ENCODE measurements around the gene SLC6A13. TPM values are rescaled to one million over a fixed set of nuclear protein-coding genes. Genes with fewer than 3 reads are reported as not detected.
A peak's percentile ranks its signal among the peaks of the same experiment; 100 is the strongest.

The SLC6A13 gene
- total RNA-seq, 1 experiment from 2014 or later, result not detected

DNA sequence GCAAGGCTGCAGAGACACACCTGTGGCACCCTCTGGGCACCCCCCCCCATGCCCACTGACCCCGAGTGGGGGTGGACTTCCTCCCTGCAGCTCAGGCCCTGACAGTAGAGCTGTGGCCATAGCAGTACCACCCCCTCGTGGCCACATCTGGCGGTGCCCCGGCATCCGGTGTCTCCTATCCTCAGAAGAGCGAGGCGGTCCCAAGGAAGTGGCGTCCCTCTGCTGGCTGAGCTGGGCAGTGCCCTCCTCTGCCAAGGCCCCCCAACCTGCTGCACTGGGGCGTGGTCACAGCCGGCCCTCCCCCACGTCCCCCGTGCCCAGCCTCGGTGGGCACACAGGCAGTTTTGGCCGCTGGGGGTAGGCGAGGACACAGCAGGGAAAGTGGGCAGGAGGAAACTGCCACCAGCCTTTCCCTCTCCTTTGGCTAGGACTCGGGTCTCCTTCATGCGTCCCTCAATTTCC is 42.7 kb downstream of the SLC6A13 start:
- Histone ChIP-seq H3K27ac (ENCODE audit: insufficient read length, low read depth, low read length) (no peak overlapping the region), H2BK15ac (ENCODE audit: low read depth, low read length) (no peak overlapping the region), H2BK12ac (ENCODE audit: insufficient read length, low read depth, low read length) (no peak overlapping the region), H3K79me2 (ENCODE audit: insufficient read depth, low read length) (no peaks in the 10 kb centered on the region), H3K4me1 (ENCODE audit: insufficient read depth, low read length) (no peaks in the 10 kb centered on the region), H3K9me3 (ENCODE audit: control insufficient read depth, low read depth, low read length) (no peaks in the 10 kb centered on the region), H3T11ph (ENCODE audit: low read length) (no peak overlapping the region), H2BK120ac (ENCODE audit: low read depth, low read length, poor library complexity, severe bottlenecking) (no peak overlapping the region), H4K8ac (replicated peaks; ENCODE audit: insufficient read length, low read depth, low read length) (no peak overlapping the region), H3K4ac (ENCODE audit: low read depth, low read length) (no peak overlapping the region), H2AFZ (ENCODE audit: low read length) (no peak overlapping the region), H3K79me1 (ENCODE audit: insufficient read depth, low read depth, low read length, poor library complexity, severe bottlenecking) (no peaks in the 10 kb centered on the region), H4K20me1 (ENCODE audit: control insufficient read depth, insufficient read depth, insufficient read length) (no peaks in the 10 kb centered on the region), H3K23ac (ENCODE audit: insufficient read length, low read depth, low read length) (no peak overlapping the region), H4K5ac (ENCODE audit: insufficient read length, low read depth, low read length) (no peak overlapping the region), H2AK5ac (ENCODE audit: insufficient read length, low read length) (no peak overlapping the region), H3K4me2 (ENCODE audit: insufficient read depth, insufficient read length, low read length) (peak overlapping the region; percentile 14), H4K91ac (ENCODE audit: insufficient read length, low read depth, low read length) (no peak overlapping the region), H2BK20ac (ENCODE audit: low read depth, low read length, poor library complexity, severe bottlenecking) (no peak overlapping the region), H3K27me3 (ENCODE audit: insufficient read depth, low read length) (no peaks in the 10 kb centered on the region), H3K23me2 (ENCODE audit: insufficient read length, low read depth, low read length, poor library complexity, severe bottlenecking) (peaks cover 3% of the 10 kb centered on the region), H3K14ac (ENCODE audit: insufficient read depth, low read length) (no peak overlapping the region), H2BK5ac (ENCODE audit: insufficient read length, low read length) (no peak overlapping the region), H3K18ac (ENCODE audit: insufficient read length, low read depth, low read length) (no peak overlapping the region), H3K9ac (ENCODE audit: extremely low read depth, insufficient read length, low read length) (no peak overlapping the region), H3K56ac (ENCODE audit: insufficient read length, low read depth, low read length) (no peak overlapping the region)
- no peaks in the 10 kb centered on the region for H3K36me3 Mint-ChIP-seq (ENCODE audit: insufficient read depth in 1 of 3, low read depth in 3 of 3)
- peaks cover 4 to 10% of the 10 kb centered on the region in 2 experiments for H3K4me1 Mint-ChIP-seq
- H3K4me3 Mint-ChIP-seq, result no peak overlapping the region
- H3K27ac Mint-ChIP-seq, result no peak overlapping the region
- DNase-seq, result peak; percentile 97
- no peaks in the 10 kb centered on the region for H3K9me3 Mint-ChIP-seq
- TF ChIP-seq, protein P1, sequence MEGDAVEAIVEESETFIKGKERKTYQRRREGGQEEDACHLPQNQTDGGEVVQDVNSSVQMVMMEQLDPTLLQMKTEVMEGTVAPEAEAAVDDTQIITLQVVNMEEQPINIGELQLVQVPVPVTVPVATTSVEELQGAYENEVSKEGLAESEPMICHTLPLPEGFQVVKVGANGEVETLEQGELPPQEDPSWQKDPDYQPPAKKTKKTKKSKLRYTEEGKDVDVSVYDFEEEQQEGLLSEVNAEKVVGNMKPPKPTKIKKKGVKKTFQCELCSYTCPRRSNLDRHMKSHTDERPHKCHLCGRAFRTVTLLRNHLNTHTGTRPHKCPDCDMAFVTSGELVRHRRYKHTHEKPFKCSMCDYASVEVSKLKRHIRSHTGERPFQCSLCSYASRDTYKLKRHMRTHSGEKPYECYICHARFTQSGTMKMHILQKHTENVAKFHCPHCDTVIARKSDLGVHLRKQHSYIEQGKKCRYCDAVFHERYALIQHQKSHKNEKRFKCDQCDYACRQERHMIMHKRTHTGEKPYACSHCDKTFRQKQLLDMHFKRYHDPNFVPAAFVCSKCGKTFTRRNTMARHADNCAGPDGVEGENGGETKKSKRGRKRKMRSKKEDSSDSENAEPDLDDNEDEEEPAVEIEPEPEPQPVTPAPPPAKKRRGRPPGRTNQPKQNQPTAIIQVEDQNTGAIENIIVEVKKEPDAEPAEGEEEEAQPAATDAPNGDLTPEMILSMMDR (conservative IDR thresholded peaks at IDR 0.05), result peak; percentile 100
- no CpG with 5 or more reads among the region's 17 CpGs for WGBS (ENCODE audit: extremely low coverage, insufficient read length, low lambda C conversion rate)
- peaks cover 44% of the 10 kb centered on the region for H3K27me3 Mint-ChIP-seq (ENCODE audit: low read depth)

All from H9 (cell line).